PC-3 (cell line): ENCODE data around the gene ATM. TPM values are rescaled to one million over a fixed set of nuclear protein-coding genes. Genes with fewer than 3 reads are reported as not detected.

Experiments
- ATAC-seq: fragments of 200-7000 bp; cut with Tn5 transposase; 2 replicates; pipeline ENCODE4 v1.9.1; 2020; ENCODE audit warnings: mild to moderate bottlenecking, moderate library complexity
- BruUV-seq: library from RNA; stranded (reverse); fragments of 400-500 nt; replicated peaks from 2 replicates; lab custom pipeline; 2021; lab: Mats Ljungman, UMichigan
- CTCF ChIA-PET: fragments of 300-600 bp; sonication (Branson Sonifier 250); formaldehyde crosslinking; loops from one replicate; lab custom pipeline; 2022; ENCODE audit warnings: antibody characterized with exemption; lab: Charles Lee
- POLR2A ChIA-PET: fragments of 300-600 bp; sonication (Branson Sonifier 250); formaldehyde crosslinking; loops from one replicate; lab custom pipeline; 2022; ENCODE audit warnings: antibody characterized with exemption; ENCODE audit not compliant: unreplicated experiment; lab: Charles Lee
- DNase-seq: peaks from one replicate; pipeline ENCODE4 v3.0.0-alpha.2; 2015
- H2AFZ ChIP-seq: fragments of 300-600 bp; sonication (generic); 2 replicates; pipeline ENCODE4 v1.6.0; 2016; ENCODE audit warnings: antibody characterized with exemption, low read length
- H3F3A ChIP-seq: fragments of 300-600 bp; sonication (generic); one replicate; pipeline ENCODE4 v1.6.0; 2017; ENCODE audit warnings: antibody characterized with exemption, low read length, control low read depth, mild to moderate bottlenecking; ENCODE audit not compliant: unreplicated experiment
- H3K27ac ChIP-seq: fragments of 300-600 bp; sonication (generic); 2 replicates; pipeline ENCODE4 v1.5.1; 2016; ENCODE audit warnings: mild to moderate bottlenecking, low read length
- H3K27me3 ChIP-seq: fragments of 300-600 bp; sonication (generic); 2 replicates; pipeline ENCODE4 v1.6.1; 2016; ENCODE audit warnings: low read length, mixed read lengths
- H3K36me3 ChIP-seq: fragments of 300-600 bp; sonication (generic); 2 replicates; pipeline ENCODE4 v1.6.1; 2016; ENCODE audit warnings: low read depth, mixed run types, low read length, mixed read lengths
- H3K4me1 ChIP-seq: fragments of 300-600 bp; sonication (generic); 2 replicates; pipeline ENCODE4 v1.5.1; 2016; ENCODE audit warnings: low read length; ENCODE audit not compliant: insufficient read depth
- H3K4me2 ChIP-seq: fragments of 300-600 bp; sonication (generic); 2 replicates; pipeline ENCODE4 v1.6.0; 2016; ENCODE audit warnings: low read length
- H3K4me3 ChIP-seq: fragments of 300-600 bp; sonication (generic); 2 replicates; pipeline ENCODE4 v1.5.1; 2016; ENCODE audit warnings: mild to moderate bottlenecking, low read length, mixed read lengths
- H3K79me2 ChIP-seq: fragments of 300-600 bp; sonication (generic); 2 replicates; pipeline ENCODE4 v1.6.1; 2017; ENCODE audit warnings: low read length, mixed read lengths
- H3K9ac ChIP-seq: fragments of 300-600 bp; sonication (generic); 2 replicates; pipeline ENCODE4 v1.6.0; 2016; ENCODE audit warnings: mild to moderate bottlenecking, low read length
- H3K9me2 ChIP-seq: fragments of 300-600 bp; sonication (generic); replicated peaks from 2 replicates; pipeline ENCODE4 v1.6.1; 2016; ENCODE audit warnings: mixed run types, low read length, mixed read lengths
- H3K9me3 ChIP-seq: fragments of 300-600 bp; sonication (generic); 2 replicates; pipeline ENCODE4 v1.6.1; 2016; ENCODE audit warnings: low read length, mixed read lengths
- H4K20me1 ChIP-seq: fragments of 300-600 bp; sonication (generic); 2 replicates; pipeline ENCODE4 v1.6.1; 2016; ENCODE audit warnings: low read length, mixed read lengths
- CTCF ChIP-seq: fragments of 300-600 bp; sonication (generic); conservative IDR thresholded peaks from 2 replicates; pipeline ENCODE4 v1.5.1; 2017; ENCODE audit warnings: antibody characterized with exemption, low read depth, mild to moderate bottlenecking, low read length
- EZH2 ChIP-seq: fragments of 300-600 bp; sonication (generic); IDR thresholded peaks from one replicate; pipeline ENCODE4 v1.6.1; 2017; ENCODE audit warnings: antibody characterized with exemption, mild to moderate bottlenecking, low read length; ENCODE audit not compliant: unreplicated experiment
- EZH2phosphoT487 ChIP-seq: fragments of 300-600 bp; sonication (generic); IDR thresholded peaks from 2 replicates; pipeline ENCODE4 v1.6.1; 2018; ENCODE audit warnings: mild to moderate bottlenecking, antibody characterized with exemption, low read length, borderline replicate concordance
- intact Hi-C: fragments of 100-400 bp; cut with micrococcal nuclease; formaldehyde crosslinking; loops from 2 replicates; pipeline ENCODE4 v1.9.0; 2023
- total RNA-seq: library from RNA; depleted of rRNA; stranded (reverse); fragments of >200 nt; gene quantifications from 2 replicates; pipeline ENCODE4 v1.2.3, GENCODE V29; 2014

ATM gene
- total RNA-seq, 1 experiment from 2014 or later = 55.3 TPM

- Histone ChIP-seq H3K79me2 (peaks cover 47% of the 10 kb centered on the region), H3K9me3 (no peaks in the 10 kb centered on the region), H2AFZ (no peak overlapping the region), H3F3A (no peaks in the 10 kb centered on the region), H3K4me2 (no peak overlapping the region), H3K9me2 (no peaks in the 10 kb centered on the region), H3K27me3 (no peaks in the 10 kb centered on the region), H3K9ac (no peak overlapping the region), H3K4me3 (no peak overlapping the region), H3K4me1 (peaks cover 18% of the 10 kb centered on the region), H3K27ac (no peak overlapping the region), H3K36me3 (peaks cover 11% of the 10 kb centered on the region; the same call in 1 of the 2 replicates), H4K20me1 (peaks cover under 1% of the 10 kb centered on the region; the same call in 1 of the 2 replicates)
- no TSS peak for BruUV-seq
- DNase-seq (no peak), ATAC-seq (no peak)
- intact Hi-C loops = no loop called here
- CTCF ChIA-PET = no interaction called here
- no peak for TF ChIP-seq CTCF
- TF ChIP-seq EZH2 = no peak
- no peak for TF ChIP-seq EZH2phosphoT487
- POLR2A ChIA-PET = no interaction called here
Observed at GRCh38 chr11:108226036-108226435, 3.2 kb downstream of the ATM start.

GRCh38 chr11:108228251-108228650, 5.4 kb downstream of the ATM start:
- TF ChIP-seq CTCF (no peak), EZH2phosphoT487 (no peak), EZH2 (no peak)
- peaks cover 19% of the 10 kb centered on the region for H3K36me3 ChIP-seq
- no peaks in the 10 kb centered on the region for H3K27me3 ChIP-seq
- intact Hi-C loops = no loop called here
- H3K9ac ChIP-seq = no peak overlapping the region
- H3K9me3 ChIP-seq = no peaks in the 10 kb centered on the region
- ATAC-seq = no peak
- CTCF ChIA-PET = no interaction called here
- DNase-seq = no peak
- H3F3A ChIP-seq = no peaks in the 10 kb centered on the region
- H3K4me3 ChIP-seq = no peak overlapping the region
- H4K20me1 ChIP-seq = no peaks in the 10 kb centered on the region
- no peaks in the 10 kb centered on the region for H3K9me2 ChIP-seq
- POLR2A ChIA-PET = no interaction called here
- no peak overlapping the region for H2AFZ ChIP-seq
- peaks cover 18% of the 10 kb centered on the region for H3K4me1 ChIP-seq
- H3K4me2 ChIP-seq = no peak overlapping the region
- no TSS peak for BruUV-seq
- H3K79me2 ChIP-seq = peaks cover 34% of the 10 kb centered on the region
- H3K27ac ChIP-seq = no peak overlapping the region

GRCh38 chr11:108233277-108233945, 10.5 kb downstream of the ATM start:
- POLR2A ChIA-PET = no interaction called here
- H3K4me2 ChIP-seq = no peak overlapping the region
- H3K4me1 ChIP-seq = no peaks in the 10 kb centered on the region
- no peaks in the 10 kb centered on the region for H3K79me2 ChIP-seq
- H3K4me3 ChIP-seq = no peak overlapping the region
- TF ChIP-seq EZH2phosphoT487 = no peak
- no peak for TF ChIP-seq CTCF
- H3K27ac ChIP-seq = no peak overlapping the region
- H3K9me2 ChIP-seq = no peaks in the 10 kb centered on the region
- no peak overlapping the region for H2AFZ ChIP-seq
- H3K9me3 ChIP-seq = 0 out of 2 replicates have a peak, but pooled peaks cover 6% of the 10 kb centered on the region
- DNase-seq (no peak), ATAC-seq (no peak)
- intact Hi-C loops = no loop called here
- peaks cover 40% of the 10 kb centered on the region for H3K36me3 ChIP-seq
- CTCF ChIA-PET = no interaction called here
- no peaks in the 10 kb centered on the region for H4K20me1 ChIP-seq
- no TSS peak for BruUV-seq
- no peak overlapping the region for H3K9ac ChIP-seq
- H3F3A ChIP-seq = no peaks in the 10 kb centered on the region
- no peaks in the 10 kb centered on the region for H3K27me3 ChIP-seq
